GM18909 (cell line): ENCODE results near the gene PMFBP1.
"Not testable (repeated sequence)": the region's sequence is repeated elsewhere in the genome, so short reads cannot be mapped to it uniquely, and the experiment has no call there.

ENCODE experiments used
- ATAC-seq: cut with Tn5 transposase; IDR thresholded peaks from one replicate; pipeline ENCODE4 v1.9.1; 2021; ENCODE audit warnings: mild to moderate bottlenecking; ENCODE audit not compliant: unreplicated experiment, poor library complexity

PMFBP1 gene

GRCh38 chr16:72110662-72111615, 61.0 kb downstream of the PMFBP1 start:
- ATAC-seq, result no peak

DNA sequence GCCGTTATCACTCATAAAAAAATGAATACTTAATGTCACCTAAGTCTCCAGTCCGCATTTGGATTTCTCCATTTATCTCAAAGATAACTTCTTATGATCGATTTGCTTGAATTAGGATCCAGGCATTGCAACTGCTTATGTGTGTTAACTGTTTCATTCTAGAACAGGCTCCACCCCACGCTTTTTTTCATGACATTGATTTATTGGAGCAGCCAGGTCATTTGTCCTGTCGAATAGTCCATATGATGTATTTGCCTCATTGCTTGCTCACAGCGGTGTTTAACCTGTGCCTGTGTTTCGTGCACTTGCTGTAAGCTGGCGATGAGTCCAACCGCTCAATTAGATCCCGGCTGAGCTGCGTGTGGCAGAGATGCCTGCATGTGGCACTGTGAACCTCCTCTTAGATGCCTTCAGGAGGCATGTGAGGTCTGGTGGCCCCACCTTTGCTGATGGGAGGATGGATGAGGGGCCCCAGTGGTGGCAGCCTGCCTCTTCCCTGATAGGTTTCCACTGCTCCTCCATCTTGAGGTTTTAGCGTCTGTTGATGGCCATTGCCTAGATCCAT, 61.9 kb downstream of the PMFBP1 start:
- ATAC-seq, result no peak

- no peak for ATAC-seq
Observed at GRCh38 chr16:72109300-72109699, 62.7 kb downstream of the PMFBP1 start.

- ATAC-seq, result no peak
Observed at GRCh38 chr16:72108353-72109102, 63.4 kb downstream of the PMFBP1 start.

DNA sequence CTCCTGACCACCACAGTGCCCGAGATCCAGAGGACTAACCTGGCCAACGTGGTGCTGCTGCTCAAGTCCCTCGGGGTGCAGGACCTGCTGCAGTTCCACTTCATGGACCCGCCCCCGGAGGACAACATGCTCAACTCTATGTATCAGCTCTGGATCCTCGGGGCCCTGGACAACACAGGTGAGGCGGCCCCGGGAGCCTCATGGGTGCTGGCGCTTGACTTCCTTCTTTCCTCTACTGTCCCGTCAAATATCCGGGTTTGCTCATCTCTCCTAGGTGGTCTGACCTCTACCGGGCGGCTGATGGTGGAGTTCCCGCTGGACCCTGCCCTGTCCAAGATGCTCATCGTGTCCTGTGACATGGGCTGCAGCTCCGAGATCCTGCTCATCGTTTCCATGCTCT, 64.6 kb downstream of the PMFBP1 start:
- no peak for ATAC-seq

GRCh38 chr16:72105978-72106377, 66.0 kb downstream of the PMFBP1 start:
- no peak for ATAC-seq

DNA sequence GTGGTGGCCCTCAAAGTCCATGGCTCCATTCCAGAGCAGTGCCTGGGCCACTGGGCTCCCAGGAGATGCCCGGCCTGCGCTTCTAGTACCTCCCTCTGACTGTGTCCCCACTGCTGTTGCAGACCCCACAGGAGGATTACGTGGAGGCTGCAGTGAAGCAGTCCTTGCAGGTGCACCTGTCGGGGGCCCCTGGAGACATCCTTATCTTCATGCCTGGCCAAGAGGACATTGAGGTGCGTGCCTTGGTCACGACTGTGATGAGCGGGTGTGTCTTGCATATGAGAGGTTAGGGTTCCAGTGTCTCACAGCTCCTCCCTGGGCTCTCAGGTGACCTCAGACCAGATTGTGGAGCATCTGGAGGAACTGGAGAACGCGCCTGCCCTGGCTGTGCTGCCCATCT, 67.0 kb downstream of the PMFBP1 start:
- ATAC-seq, result no peak

GRCh38 chr16:72101195-72101594, 70.8 kb downstream of the PMFBP1 start:
- ATAC-seq, result no peak

- peak; percentile 74 for ATAC-seq
Observed at GRCh38 chr16:72099377-72099818, 72.6 kb downstream of the PMFBP1 start.

- ATAC-seq, result no peak
Observed at GRCh38 chr16:72098936-72099335, 73.0 kb downstream of the PMFBP1 start.

- no peak for ATAC-seq
Observed at GRCh38 chr16:72094266-72094610, 77.7 kb downstream of the PMFBP1 start.

DNA sequence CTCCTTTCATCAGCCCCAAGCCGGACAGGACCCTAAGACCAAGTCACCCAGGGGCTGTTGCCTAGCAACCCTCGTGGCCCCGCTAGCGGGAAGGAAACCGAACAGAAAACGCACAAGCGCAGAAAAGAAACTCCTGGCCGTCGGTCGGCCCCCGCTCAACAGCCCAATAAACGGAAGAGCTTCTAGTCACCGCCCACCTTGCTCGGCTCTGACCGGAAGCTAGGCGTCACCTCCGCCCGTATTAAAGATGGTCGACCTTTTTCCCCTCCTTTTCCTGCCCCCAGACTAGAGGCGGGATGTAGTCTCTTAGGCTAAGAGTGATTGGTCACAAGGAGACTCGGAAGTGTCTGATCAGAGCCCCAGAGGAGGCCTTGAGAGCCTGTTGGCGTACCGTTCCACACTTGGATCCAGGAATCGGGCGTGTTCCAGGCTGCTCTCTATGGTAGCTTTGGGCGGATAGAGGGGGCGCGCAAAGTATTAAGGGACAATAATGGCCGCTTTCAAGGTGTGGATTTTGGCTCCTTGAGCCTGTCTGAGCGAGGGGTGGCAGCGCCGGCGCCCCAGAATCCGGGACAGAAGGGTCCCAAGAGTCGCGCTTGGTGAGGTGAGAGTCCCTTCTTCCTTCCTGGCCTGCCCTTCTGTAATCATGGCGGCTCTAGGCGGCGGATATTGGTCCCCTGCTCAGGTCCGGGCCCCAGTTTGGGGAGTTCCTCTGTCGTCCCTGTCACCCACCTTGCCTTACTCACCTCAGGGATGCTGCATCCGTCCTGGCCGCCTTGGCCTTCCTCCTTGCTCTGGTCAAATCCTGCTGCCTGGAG, 78.3 kb downstream of the PMFBP1 start, which contains the start of the genes DHX38 and TXNL4B:
Gene DHX38, plus strand, starts transcription at position 400 of the 818 bp plus-strand sequence. CDS start 2,311 bp downstream, outside the sequence.
Gene TXNL4B, minus strand, starts transcription at position 173 of the 818 bp plus-strand sequence. CDS start 2,871 bp downstream, outside the sequence.
- ATAC-seq, result peak; percentile 98

GRCh38 chr16:72092832-72093447, 79.0 kb downstream of the PMFBP1 start:
- no peak for ATAC-seq

GRCh38 chr16:72091217-72091616, 80.7 kb downstream of the PMFBP1 start:
- ATAC-seq, result no peak

DNA sequence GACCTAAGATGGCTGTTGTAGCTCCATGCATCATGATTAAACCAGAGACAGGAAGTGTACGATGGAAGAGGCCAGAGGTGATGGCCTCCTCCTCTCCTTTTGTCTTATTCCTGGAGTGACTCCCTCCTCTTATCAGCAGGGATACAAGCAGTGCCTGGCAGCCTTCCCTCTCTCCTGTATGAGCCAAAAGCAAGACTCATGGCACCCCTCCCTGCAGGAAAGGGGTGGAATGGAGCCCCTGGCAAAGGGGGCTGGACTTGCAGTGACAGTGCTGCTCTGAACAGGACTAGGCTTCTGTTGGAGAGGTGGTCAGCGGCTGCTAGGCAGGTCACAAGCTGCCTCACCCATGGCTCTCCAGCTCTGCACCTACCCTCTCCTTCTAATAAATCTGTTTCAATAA, 87.0 kb downstream of the PMFBP1 start:
- no peak for ATAC-seq

DNA sequence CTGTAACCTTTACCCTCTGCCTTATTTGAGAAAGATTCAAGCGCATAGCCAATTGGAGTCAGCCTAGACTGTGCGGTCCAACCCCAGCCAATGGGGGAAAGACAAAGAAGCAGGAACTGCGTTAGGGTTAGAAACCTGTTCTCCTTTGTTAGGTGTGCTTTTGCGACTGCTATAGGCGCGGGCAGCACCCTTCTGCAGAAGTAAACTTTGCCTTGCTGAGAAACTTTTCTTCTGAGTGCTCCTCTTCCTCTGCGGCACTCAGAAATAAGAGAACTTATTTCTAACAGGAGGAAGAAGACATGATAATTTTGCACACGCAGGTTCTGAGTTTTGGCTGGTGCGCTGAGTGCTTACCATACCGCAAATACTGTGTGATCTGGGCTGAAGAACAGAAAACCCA, 87.5 kb downstream of the PMFBP1 start:
- no peak for ATAC-seq

- no peak for ATAC-seq
Observed at GRCh38 chr16:72083778-72084404, 88.1 kb downstream of the PMFBP1 start.

- ATAC-seq, result not testable (repeated sequence)
Observed at GRCh38 chr16:72076991-72077706, 94.8 kb downstream of the PMFBP1 start.
